Heart left ventricle (tissue), 13 donors: ENCODE results near the gene CRLF2.

Experiments used
- POLR2A ChIP-seq, 2 donors: fragments of 450-650 bp; IDR thresholded peaks; one replicate each; pipeline ENCODE4 v1.6.1; 2017; ENCODE audit warnings: antibody characterized with exemption in 2 of 2, mild to moderate bottlenecking in 2 of 2, moderate library complexity in 2 of 2
- TF ChIP-seq, protein P1 (sequence below), 12 donors: fragments of 200-600 bp; sonication (generic) in 4 of 12; IDR thresholded peaks; one replicate each; pipeline versions ENCODE4 v1.5.0 to v1.8.0; 2018 to 2022; ENCODE audit warnings: antibody characterized with exemption in 12 of 12, mild to moderate bottlenecking in 5 of 12
- donor health status: ischemic (EF 13 %, LVEDD 7.1; RV severe dilation, severe dysfunction).
- donor health status: DM: no; HTN: yes; CAD: no.
- donor health status: DM: no; HTN: no; CAD: no.
- donor health status: ischemic (EF 25% LVEDD 6.9; RV normal size, moderate dysfunction).
- donor health status: ischemic (EF 25% LVEDD 5.7; RV mildly dilated, moderate dysfunction).
- donor health status: ischemic (EF 35%, LVEDD 5.7; RV mildly dilated, moderate dysfunction).
- donor health status: nonischemic (EF 11% LVEDD 7.7; RV severe dilation, severe dysfunction).
- donor health status: DM: yes; HTN: yes; CAD: no.
- donor health status: PGD.
- donor health status: ischemic (EF 29% LVEDD 5.4; RV normal size, mild dysfunction).
- donor health status: nonischemic (EF 23%, LVEDD 6.1; RV moderate dilation, normal function).

GRCh38 chrX:1218286-1218685 is 5.8 kb upstream of the CRLF2 start:
- TF ChIP-seq, protein P1, sequence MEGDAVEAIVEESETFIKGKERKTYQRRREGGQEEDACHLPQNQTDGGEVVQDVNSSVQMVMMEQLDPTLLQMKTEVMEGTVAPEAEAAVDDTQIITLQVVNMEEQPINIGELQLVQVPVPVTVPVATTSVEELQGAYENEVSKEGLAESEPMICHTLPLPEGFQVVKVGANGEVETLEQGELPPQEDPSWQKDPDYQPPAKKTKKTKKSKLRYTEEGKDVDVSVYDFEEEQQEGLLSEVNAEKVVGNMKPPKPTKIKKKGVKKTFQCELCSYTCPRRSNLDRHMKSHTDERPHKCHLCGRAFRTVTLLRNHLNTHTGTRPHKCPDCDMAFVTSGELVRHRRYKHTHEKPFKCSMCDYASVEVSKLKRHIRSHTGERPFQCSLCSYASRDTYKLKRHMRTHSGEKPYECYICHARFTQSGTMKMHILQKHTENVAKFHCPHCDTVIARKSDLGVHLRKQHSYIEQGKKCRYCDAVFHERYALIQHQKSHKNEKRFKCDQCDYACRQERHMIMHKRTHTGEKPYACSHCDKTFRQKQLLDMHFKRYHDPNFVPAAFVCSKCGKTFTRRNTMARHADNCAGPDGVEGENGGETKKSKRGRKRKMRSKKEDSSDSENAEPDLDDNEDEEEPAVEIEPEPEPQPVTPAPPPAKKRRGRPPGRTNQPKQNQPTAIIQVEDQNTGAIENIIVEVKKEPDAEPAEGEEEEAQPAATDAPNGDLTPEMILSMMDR (IDR thresholded peaks at IDR 0.05), result no peak
- no peak for TF ChIP-seq POLR2A (IDR thresholded peaks at IDR 0.05)
